HK-2 (cell line): ENCODE data around the gene HDAC9.

Experiments
- DNase-seq: peaks from one replicate; pipeline ENCODE4 v3.0.0-alpha.2; 2018; ENCODE audit not compliant: unreplicated experiment

The HDAC9 gene

DNA sequence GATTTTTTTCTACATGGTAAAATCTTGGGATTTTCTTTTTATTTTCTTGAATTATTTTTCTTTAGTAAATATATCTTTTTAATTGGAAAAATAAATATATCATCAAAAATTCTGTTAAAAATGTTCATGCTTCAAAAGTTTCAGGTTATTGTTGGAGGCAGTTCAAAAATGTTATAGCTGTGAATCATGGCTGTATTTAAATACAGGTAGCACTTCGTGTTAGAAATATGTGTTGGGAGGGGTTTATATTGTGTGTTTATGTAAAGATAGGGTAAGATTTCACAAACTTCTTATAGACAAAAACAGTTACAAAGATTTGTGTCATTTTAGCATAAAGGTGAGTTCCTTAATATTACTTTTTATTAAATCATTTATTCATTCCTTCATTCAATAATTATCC lies 60.4 kb downstream of the HDAC9 start:
- DNase-seq, result no peak

DNA sequence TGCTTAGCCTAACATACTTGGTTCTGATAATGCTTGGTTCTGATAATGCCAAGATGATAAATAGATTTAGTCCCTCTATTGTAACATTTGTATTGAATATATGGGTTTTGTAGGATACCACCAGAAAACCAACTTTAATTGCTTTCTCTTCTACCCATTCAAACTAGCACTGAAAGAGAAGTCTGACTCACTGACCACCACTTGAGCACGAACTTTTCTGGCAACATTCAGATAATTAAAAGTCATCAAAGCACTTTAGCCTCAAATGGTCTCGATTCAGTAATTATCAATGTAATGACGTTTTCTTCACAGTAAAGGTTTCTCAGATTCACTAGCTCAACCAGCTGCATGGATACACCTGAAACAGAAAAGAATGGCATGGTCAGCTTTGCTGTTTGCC lies 63.0 kb downstream of the HDAC9 start:
- no peak for DNase-seq

DNA sequence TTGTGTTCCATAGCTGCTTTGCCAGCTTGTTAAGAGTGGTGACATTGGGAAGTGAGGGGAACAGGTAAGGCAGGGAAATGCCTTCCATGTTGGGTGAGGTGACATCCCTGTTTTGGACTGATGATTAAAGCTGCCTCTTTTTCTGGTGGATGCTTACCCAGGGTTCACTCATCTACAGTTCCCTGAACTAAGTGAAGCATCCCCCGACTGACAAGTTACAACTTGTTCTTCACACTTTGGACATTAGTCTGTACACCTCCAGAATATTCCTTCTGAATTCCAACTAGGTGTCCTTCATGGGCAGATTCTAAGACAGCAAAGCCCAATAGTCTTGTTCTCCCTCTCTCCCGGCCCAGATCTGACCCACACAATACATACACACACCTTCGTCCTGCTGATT lies 63.4 kb downstream of the HDAC9 start:
- DNase-seq, result no peak

DNA sequence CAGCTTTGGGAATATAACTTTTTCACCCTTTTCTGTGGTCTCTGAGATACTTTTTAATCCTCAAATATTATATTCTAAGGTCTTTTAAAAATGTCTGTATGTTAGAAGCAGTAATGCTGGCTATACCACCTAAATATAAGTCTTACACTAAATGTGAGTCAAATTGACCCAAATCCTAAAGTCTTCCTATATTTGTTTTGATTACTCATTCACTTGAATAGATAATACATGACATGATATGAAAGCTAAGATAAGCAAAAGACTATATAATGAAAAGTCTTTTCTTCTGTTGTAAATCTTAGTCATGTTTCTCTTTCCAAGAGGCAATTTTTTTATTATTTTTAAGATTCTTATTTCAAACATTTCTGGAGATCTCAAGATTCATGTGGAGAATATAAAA lies 64.2 kb downstream of the HDAC9 start:
- DNase-seq, result no peak

DNA sequence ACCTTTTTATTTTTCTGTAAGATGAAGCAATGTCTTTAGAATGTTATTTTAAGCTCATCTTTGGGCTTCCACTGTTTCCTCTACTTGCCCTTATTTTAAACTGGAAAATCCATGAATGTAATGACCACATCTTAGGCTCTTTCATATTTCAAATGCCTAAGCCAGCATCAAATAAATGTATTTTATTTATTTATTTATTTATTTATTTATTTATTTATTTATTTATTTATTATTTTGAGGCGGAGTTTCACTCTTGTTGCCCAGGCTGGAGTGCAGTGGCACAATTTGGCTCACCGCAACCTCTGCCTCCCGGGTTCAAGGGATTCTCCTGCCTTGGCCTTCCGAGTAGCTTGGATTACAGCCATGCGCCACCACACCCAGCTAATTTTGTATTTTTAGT lies 69.2 kb downstream of the HDAC9 start:
- DNase-seq, result no peak

GRCh38 chr7:18565337-18565736 lies 69.8 kb downstream of the HDAC9 start:
- DNase-seq, result no peak

DNA sequence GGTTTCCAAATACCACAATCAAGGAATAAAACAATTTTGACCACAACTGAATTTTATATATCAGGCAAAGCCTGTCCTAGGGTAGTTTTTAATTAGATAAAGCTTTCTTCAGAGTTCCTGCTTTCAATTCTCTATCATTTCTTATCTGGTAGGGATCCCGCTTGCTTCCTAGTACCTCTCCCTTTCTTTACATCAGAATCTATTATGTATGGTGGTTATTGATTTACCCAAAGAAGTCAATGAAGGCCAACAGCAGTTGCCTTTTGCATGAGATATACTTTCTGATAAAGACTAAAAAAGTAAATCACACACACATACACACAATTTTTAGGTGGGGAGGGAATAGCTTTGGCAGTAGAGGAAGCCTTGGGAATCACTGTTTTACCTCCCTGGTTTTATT lies 70.7 kb downstream of the HDAC9 start:
- DNase-seq, result no peak

- DNase-seq, result no peak
Observed at GRCh38 chr7:18566829-18567228, 71.3 kb downstream of the HDAC9 start.

GRCh38 chr7:18570441-18570840 lies 74.9 kb downstream of the HDAC9 start:
- DNase-seq, result no peak

- DNase-seq, result no peak
Observed at GRCh38 chr7:18570890-18571478, 75.4 kb downstream of the HDAC9 start.

- DNase-seq, result no peak
Observed at GRCh38 chr7:18572154-18572553, 76.6 kb downstream of the HDAC9 start.

DNA sequence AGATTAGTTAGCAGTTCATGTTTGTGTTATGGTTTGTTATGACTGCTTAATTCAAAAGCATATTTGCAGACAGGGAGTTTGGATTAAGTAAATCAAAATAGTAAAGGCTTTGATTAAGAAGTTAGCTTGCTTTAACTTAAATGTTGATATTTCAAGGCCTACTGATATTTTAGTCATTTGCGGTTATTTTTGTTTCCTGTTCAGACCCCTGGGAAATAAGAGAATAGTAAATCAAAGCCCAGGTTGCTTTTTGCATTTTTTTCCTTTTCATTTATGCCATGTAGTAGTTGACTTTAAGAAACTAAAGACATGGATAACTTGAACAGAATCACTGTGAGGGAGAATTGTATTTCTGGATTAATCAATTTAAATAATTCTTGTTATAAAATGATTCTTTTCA lies 77.3 kb downstream of the HDAC9 start:
- DNase-seq, result no peak

- no peak for DNase-seq
Observed at GRCh38 chr7:18573410-18574234, 78.1 kb downstream of the HDAC9 start.

- DNase-seq, result no peak
Observed at GRCh38 chr7:18574235-18574540, 78.6 kb downstream of the HDAC9 start.

DNA sequence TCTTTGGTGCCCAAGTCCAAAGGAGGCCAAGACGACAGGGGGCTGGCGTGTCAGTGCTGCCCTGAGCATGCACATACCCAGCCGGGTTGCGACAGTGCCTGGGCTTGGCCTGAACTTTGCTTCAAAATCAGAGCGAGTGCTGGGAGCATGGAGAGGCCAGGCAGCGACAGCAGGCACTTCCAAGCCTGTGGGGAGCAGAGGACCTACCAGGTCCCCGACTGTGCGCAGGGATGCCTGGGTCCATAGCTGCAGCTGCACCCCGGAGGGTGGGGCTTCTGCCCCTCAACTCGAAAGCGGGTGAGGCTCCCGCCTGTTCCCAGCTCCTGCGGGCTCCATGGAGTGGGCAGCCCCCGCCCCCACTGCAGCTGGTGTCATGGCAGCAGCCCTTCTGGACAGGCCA lies 79.1 kb downstream of the HDAC9 start:
- no peak for DNase-seq

DNA sequence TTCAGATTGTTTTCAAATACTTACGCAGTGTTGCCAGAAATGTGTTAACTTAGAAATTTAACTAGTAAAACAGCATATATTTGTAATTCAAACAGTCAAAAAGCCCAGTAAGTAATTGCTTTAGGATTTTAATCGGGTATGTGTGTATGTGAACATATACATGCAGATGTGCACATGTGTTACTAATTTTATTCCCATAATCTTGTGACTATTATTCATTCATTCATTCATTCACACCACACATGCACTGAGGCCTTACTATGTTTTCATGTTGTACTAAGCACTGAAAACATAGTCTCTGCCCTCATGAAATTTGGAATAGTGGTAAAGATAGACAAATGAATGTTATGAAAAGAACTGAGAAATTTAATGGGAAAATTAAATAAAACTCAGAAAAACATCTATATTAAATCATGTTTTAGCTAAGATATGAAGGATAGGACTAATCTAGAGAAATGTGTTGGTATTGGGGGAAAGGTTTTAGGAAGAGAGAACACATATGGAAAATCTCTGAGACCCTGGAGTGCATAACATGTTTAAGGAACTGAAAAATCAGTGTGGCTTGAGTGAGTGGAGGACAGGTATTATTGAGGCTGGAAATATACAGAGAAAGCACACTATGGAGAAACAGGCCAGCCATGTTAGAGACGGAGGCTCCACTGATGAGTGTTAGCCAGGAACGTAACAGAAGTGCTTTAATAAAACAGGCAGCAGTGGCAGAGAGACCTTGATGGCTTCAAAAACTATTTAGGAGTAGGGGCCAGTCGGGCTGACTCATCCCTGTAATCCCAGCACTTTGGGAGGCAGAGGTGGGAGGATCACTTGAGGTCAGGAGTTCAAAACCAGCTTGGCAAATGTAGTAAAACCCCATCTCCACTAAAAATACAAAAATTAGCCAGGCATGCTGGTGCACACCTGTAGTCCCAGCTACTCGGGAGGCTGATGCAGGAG lies 80.3 kb downstream of the HDAC9 start:
- DNase-seq, result no peak

DNA sequence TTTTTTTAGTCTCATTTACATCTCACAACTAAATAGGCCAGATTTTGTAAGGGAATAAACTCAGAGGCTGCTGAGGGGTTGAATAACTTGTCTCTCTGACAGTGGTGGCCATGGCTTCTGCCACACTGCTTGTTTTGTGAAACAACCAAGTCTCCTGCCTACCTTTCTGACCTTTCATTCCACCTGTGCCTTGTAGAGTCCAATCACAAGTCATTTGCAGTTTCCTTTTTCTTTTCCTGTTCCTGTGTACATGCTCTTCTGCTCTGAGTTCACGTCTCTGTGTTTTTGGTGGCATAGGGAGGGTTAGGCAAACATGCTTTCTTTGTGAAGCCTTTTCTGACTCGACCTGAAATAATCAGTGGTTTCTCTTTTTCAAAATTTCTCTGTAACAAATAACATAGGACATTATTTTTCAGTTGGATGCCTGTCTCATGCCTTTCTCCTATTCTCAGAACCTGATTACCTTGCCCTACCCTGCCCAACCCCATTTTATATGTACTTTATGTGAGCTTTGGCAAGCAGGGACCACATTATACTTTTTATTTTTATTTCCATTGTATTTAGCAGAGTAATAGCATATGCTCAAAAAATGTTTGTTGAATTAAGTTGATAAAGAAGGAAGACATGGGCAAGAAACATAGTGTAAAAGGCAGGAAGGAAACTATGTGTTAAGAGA lies 81.7 kb downstream of the HDAC9 start:
- DNase-seq, result no peak

GRCh38 chr7:18579698-18580097 lies 84.1 kb downstream of the HDAC9 start:
- DNase-seq, result no peak

GRCh38 chr7:18580950-18581349 lies 85.4 kb downstream of the HDAC9 start:
- no peak for DNase-seq

- peak; percentile 8 for DNase-seq
Observed at GRCh38 chr7:18583305-18583704, 87.8 kb downstream of the HDAC9 start.

- no peak for DNase-seq
Observed at GRCh38 chr7:18590241-18590640, 94.7 kb downstream of the HDAC9 start.

GRCh38 chr7:18590744-18591340 lies 95.3 kb downstream of the HDAC9 start:
- no peak for DNase-seq
